Measurements from ENCODE around the gene CKAP4.

CKAP4 gene

GRCh38 chr12:106223485-106224354 is 24.1 kb downstream of the CKAP4 start:
- TF ChIP-seq GATA1 (IDR thresholded peaks at IDR 0.05; ENCODE audit: low read depth, low read length) = no peak
- no peak for TF ChIP-seq POLR2A (IDR thresholded peaks at IDR 0.05; ENCODE audit: low read length)
- peak; percentile 43 to 73 for DNase-seq

DNA sequence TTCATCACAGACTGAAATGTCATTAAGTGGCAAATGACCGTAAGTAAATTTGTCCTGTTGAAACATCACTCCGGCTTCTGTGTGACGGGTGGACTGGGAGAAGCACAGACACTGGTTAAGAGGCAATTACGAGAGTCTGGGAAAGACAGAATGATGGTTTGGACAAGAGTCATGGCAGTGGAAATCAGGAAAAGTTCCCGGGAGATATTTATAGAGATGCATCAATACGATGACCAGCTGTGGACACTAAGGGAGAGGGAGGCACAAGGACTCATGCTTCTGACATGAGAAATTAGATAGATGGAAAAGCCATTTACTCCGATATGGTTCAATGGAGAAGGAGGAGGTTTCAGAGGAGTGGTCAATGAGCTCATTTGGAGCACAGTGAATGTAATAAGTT is 27.3 kb downstream of the CKAP4 start:
- TF ChIP-seq POLR2A (IDR thresholded peaks at IDR 0.05; ENCODE audit: low read length) (no peak), GATA1 (IDR thresholded peaks at IDR 0.05; ENCODE audit: low read depth, low read length) (no peak)
- no peak for DNase-seq

DNA sequence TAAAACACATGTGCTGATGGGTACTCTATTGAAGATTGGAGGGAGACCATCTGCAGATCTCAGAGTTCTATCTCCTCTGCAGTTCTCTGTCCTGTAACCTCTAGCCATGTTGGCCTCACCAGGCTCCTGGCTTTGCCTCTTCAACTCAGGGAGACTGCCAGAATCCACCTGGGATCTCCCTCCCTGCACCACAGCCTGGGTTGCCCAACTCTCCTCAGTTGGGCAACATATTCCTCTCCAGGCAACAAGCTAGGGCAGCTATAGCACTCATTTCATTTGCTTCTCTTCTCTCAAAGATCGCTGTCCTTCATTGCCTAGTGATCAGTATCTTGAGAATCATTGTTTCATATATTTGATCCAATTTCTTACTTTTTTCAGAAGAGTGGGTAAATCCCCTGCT is 28.8 kb downstream of the CKAP4 start:
- TF ChIP-seq POLR2A (IDR thresholded peaks at IDR 0.05; ENCODE audit: low read length) (no peak), GATA1 (IDR thresholded peaks at IDR 0.05; ENCODE audit: low read depth, low read length) (no peak)
- DNase-seq = no peak

DNA sequence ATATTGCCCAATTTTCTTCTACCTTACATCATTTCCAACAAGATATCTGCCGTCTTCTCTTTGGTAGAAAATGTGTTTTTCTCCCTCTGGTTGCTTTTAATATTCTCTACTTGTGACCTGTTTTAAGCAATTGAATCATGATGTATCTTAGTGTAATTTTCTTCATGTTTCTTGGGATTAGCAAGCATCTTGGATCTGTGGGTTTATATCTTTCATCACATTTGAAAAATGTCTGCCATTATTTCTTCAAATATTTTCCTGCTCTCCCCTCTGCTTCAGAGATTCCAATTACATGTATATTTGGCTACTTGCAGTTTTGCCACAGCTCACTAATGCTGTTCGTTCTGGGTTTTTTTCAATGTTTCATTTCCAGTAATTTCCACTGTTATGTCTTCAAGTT is 30.1 kb downstream of the CKAP4 start:
- DNase-seq = no peak
- TF ChIP-seq POLR2A (IDR thresholded peaks at IDR 0.05; ENCODE audit: low read length) = no peak
- TF ChIP-seq GATA1 (IDR thresholded peaks at IDR 0.05; ENCODE audit: low read depth, low read length) = no peak

DNA sequence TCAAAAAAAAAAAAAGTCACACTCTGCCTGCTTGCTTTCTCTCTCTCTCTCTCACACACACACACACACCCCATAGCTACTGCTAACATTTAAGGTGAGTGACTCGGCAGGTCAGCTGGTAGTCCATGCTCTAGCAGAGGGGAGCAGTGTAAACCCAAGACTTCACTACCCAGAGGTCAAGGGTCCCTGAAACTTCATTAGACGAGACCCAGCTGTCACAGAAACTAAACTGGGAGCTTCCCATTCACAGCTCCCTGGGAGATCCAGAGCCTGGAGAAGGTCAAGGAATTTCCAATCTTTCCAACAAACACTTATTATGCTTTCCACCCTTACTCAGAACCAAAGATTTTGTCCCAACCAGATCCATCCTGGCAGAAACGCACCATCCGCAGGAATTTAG is 33.2 kb downstream of the CKAP4 start:
- no peak for DNase-seq
- TF ChIP-seq POLR2A (IDR thresholded peaks at IDR 0.05; ENCODE audit: low read length) = no peak
- no peak for TF ChIP-seq GATA1 (IDR thresholded peaks at IDR 0.05; ENCODE audit: low read depth, low read length)

- TF ChIP-seq GATA1 (IDR thresholded peaks at IDR 0.05; ENCODE audit: low read depth, low read length) (no peak), POLR2A (IDR thresholded peaks at IDR 0.05; ENCODE audit: low read length) (no peak)
- DNase-seq = no peak
These were observed 34.2 kb downstream of the CKAP4 start for GRCh38 chr12:106213662-106214061.

- no peak for TF ChIP-seq POLR2A (IDR thresholded peaks at IDR 0.05; ENCODE audit: low read length)
- TF ChIP-seq GATA1 (IDR thresholded peaks at IDR 0.05; ENCODE audit: low read depth, low read length) = no peak
- DNase-seq = no peak
These were observed 35.8 kb downstream of the CKAP4 start for GRCh38 chr12:106211973-106212372.

GRCh38 chr12:106205208-106206069 is 42.4 kb downstream of the CKAP4 start:
- TF ChIP-seq GATA1 (IDR thresholded peaks at IDR 0.05; ENCODE audit: low read depth, low read length) = no peak
- TF ChIP-seq POLR2A (IDR thresholded peaks at IDR 0.05; ENCODE audit: low read length) = no peak
- DNase-seq = no peak

- no peak for TF ChIP-seq POLR2A (IDR thresholded peaks at IDR 0.05; ENCODE audit: low read length)
- TF ChIP-seq GATA1 (IDR thresholded peaks at IDR 0.05; ENCODE audit: low read depth, low read length) = no peak
- no peak for DNase-seq
These were observed 43.5 kb downstream of the CKAP4 start for GRCh38 chr12:106204312-106204711.

GRCh38 chr12:106197906-106198623 is 49.8 kb downstream of the CKAP4 start:
- no peak for TF ChIP-seq POLR2A (IDR thresholded peaks at IDR 0.05; ENCODE audit: low read length)
- no peak for TF ChIP-seq GATA1 (IDR thresholded peaks at IDR 0.05; ENCODE audit: low read depth, low read length)
- DNase-seq = no peak

GRCh38 chr12:106195621-106196027 is 52.2 kb downstream of the CKAP4 start:
- no peak for DNase-seq
- no peak for TF ChIP-seq POLR2A (IDR thresholded peaks at IDR 0.05; ENCODE audit: low read length)
- no peak for TF ChIP-seq GATA1 (IDR thresholded peaks at IDR 0.05; ENCODE audit: low read depth, low read length)

- TF ChIP-seq GATA1 (IDR thresholded peaks at IDR 0.05; ENCODE audit: low read depth, low read length) (no peak), POLR2A (IDR thresholded peaks at IDR 0.05; ENCODE audit: low read length) (no peak)
- DNase-seq = no peak
These were observed 53.5 kb downstream of the CKAP4 start for GRCh38 chr12:106194351-106194750.

DNA sequence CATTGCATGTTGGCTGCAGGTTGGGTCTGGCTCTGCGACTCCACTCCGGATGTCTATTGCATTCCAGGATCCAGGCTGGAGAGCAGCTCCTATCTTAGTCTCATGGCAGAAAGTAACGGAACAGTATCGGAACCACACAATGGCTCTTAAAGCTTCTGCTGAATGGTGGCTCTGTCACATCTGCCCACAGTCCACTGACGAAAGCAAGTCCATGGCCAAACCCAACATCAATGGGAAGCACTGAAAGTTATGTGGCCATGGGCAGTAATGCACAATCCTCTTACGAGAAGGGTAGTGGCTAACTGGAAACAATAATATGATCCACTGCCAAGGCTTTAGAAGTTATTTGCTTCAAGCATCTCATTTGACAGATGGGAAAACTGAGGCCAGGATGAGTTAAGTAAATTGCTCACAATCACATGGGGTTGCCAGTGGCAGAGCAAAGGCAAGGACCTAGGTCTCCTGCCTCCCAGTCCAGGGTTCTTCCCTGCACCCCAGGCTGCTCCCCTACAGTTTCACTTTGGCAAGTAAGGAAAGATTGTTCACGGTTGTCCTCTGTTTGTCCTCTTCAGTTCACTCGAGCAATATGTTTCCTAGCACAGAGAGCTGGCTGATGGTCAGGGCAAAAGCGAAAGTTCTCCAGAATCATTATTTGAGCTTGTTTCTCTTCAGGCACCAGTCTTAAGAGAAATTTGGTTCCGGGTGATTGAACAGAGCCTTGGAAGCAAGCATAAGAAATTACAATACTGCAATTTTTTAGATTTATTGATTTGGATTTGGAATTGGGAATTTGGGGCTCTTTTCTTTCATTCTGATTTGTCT is 54.2 kb downstream of the CKAP4 start:
- TF ChIP-seq POLR2A (IDR thresholded peaks at IDR 0.05; ENCODE audit: low read length) (no peak), GATA1 (IDR thresholded peaks at IDR 0.05; ENCODE audit: low read depth, low read length) (no peak)
- no peak for DNase-seq

Measured in erythroblast (primary cell).